HEK293 (cell line): ENCODE results near the gene BYSL.

Experiments
- CTCF ChIA-PET: fragments of 350-600 bp; formaldehyde crosslinking; extraction: SDS; loops from one replicate; lab custom pipeline; 2021; ENCODE audit warnings: antibody characterized with exemption; lab: Yijun Ruan, JAX
- POLR2A ChIA-PET: fragments of 300-600 bp; formaldehyde crosslinking; extraction: SDS; loops from one replicate; lab custom pipeline; 2020; ENCODE audit warnings: antibody characterized with exemption, inconsistent platforms; lab: Yijun Ruan, JAX
- H3K27ac ChIP-seq: fragments of 200-500 bp; sonication (Bioruptor generic); 2 replicates; pipeline ENCODE4 v1.5.1; 2014; ENCODE audit warnings: low read depth, low read length, control low read depth, inconsistent platforms; ENCODE audit errors: extremely low read depth
- H3K36me3 ChIP-seq, 2 experiments: fragments of 200-500 bp in 1 of 2; sonication (Bioruptor generic) in 1 of 2; 1 replicate in 1 of 2; 2 replicates in 1 of 2; pipeline ENCODE4 v1.5.1; 2014 to 2017; ENCODE audit warnings: inconsistent platforms in 2 of 2, low read length in 2 of 2; ENCODE audit not compliant: control insufficient read depth in 2 of 2, insufficient read depth in 1 of 2
- H3K4me1 ChIP-seq: fragments of 200-500 bp; sonication (Bioruptor generic); 2 replicates; pipeline ENCODE4 v1.5.1; 2014; ENCODE audit warnings: mild to moderate bottlenecking, low read length, inconsistent platforms; ENCODE audit not compliant: control insufficient read depth, insufficient read depth
- H3K4me3 ChIP-seq: 2 replicates; pipeline ENCODE4 v1.5.1; 2011; ENCODE audit warnings: low read depth, mild to moderate bottlenecking, control low read depth, low read length, moderate library complexity
- H3K9me3 ChIP-seq: fragments of 200-500 bp; sonication (Bioruptor generic); 2 replicates; pipeline ENCODE4 v1.5.1; 2014; ENCODE audit warnings: low read depth, low read length, inconsistent platforms; ENCODE audit not compliant: control insufficient read depth, insufficient read depth
- BCL11A ChIP-seq: fragments of 450-650 bp; formaldehyde crosslinking; IDR thresholded peaks from 2 replicates; pipeline ENCODE4 v1.5.1; 2016; ENCODE audit warnings: low read depth, missing biosample characterization, missing genetic modification characterization
- HIC1 ChIP-seq: fragments of 450-650 bp; formaldehyde crosslinking; IDR thresholded peaks from 2 replicates; pipeline ENCODE4 v1.5.1; 2016; ENCODE audit warnings: missing biosample characterization, missing genetic modification characterization
- HOXD13 ChIP-seq: sonication (generic); formaldehyde crosslinking; IDR thresholded peaks from 2 replicates; pipeline ENCODE4 v1.8.0; 2022; ENCODE audit warnings: missing genetic modification reagents, borderline replicate concordance
- INSM2 ChIP-seq: fragments of 450-650 bp; formaldehyde crosslinking; IDR thresholded peaks from 2 replicates; pipeline ENCODE4 v1.5.1; 2016; ENCODE audit warnings: missing biosample characterization, missing genetic modification characterization
- SALL2 ChIP-seq: fragments of 450-650 bp; formaldehyde crosslinking; IDR thresholded peaks from 2 replicates; pipeline ENCODE4 v1.5.0; 2017; ENCODE audit warnings: missing biosample characterization, mild to moderate bottlenecking, missing genetic modification characterization, borderline replicate concordance
- ZBTB10 ChIP-seq: fragments of 450-650 bp; formaldehyde crosslinking; IDR thresholded peaks from 2 replicates; pipeline ENCODE4 v1.5.1; 2016; ENCODE audit warnings: missing biosample characterization, missing genetic modification characterization
- ZBTB20 ChIP-seq: fragments of 450-650 bp; formaldehyde crosslinking; IDR thresholded peaks from 2 replicates; pipeline ENCODE4 v1.5.1; 2016; ENCODE audit warnings: missing biosample characterization, missing genetic modification characterization
- ZBTB7A ChIP-seq: fragments of 450-650 bp; formaldehyde crosslinking; IDR thresholded peaks from 2 replicates; pipeline ENCODE4 v1.5.1; 2016; ENCODE audit warnings: low read depth, missing biosample characterization, missing genetic modification characterization
- ZNF148 ChIP-seq: fragments of 450-650 bp; formaldehyde crosslinking; IDR thresholded peaks from 2 replicates; pipeline ENCODE4 v1.5.0; 2017; ENCODE audit warnings: missing biosample characterization, missing genetic modification characterization, borderline replicate concordance
- ZNF202 ChIP-seq: fragments of 450-650 bp; formaldehyde crosslinking; IDR thresholded peaks from 2 replicates; pipeline ENCODE4 v1.5.1; 2016; ENCODE audit warnings: missing biosample characterization, missing genetic modification characterization, borderline replicate concordance
- ZNF214 ChIP-seq: fragments of 450-650 bp; formaldehyde crosslinking; IDR thresholded peaks from 2 replicates; pipeline ENCODE4 v1.5.1; 2017; ENCODE audit warnings: missing biosample characterization, mild to moderate bottlenecking, missing genetic modification characterization, borderline replicate concordance
- ZNF248 ChIP-seq: fragments of 450-650 bp; formaldehyde crosslinking; IDR thresholded peaks from 2 replicates; pipeline ENCODE4 v1.5.1; 2017; ENCODE audit warnings: missing biosample characterization, missing genetic modification characterization
- ZNF366 ChIP-seq: fragments of 450-650 bp; formaldehyde crosslinking; conservative IDR thresholded peaks from 2 replicates; pipeline ENCODE4 v1.5.1; 2016; ENCODE audit warnings: missing biosample characterization, missing genetic modification characterization
- ZNF37A ChIP-seq: fragments of 450-650 bp; IDR thresholded peaks from 2 replicates; pipeline ENCODE4 v1.5.1; 2018; ENCODE audit warnings: missing biosample characterization, missing genetic modification characterization
- ZNF416 ChIP-seq: fragments of 450-650 bp; formaldehyde crosslinking; IDR thresholded peaks from 2 replicates; pipeline ENCODE4 v1.5.1; 2016; ENCODE audit warnings: missing biosample characterization, missing genetic modification characterization
- ZNF48 ChIP-seq: fragments of 450-650 bp; formaldehyde crosslinking; IDR thresholded peaks from 2 replicates; pipeline ENCODE4 v1.5.1; 2016; ENCODE audit warnings: missing biosample characterization, missing genetic modification characterization
- ZNF514 ChIP-seq: fragments of 450-650 bp; formaldehyde crosslinking; IDR thresholded peaks from 2 replicates; pipeline ENCODE4 v1.5.1; 2016; ENCODE audit warnings: missing biosample characterization, missing genetic modification characterization
- ZNF549 ChIP-seq: fragments of 450-650 bp; IDR thresholded peaks from 2 replicates; pipeline ENCODE4 v1.5.1; 2018; ENCODE audit warnings: missing biosample characterization, missing genetic modification characterization, mild to moderate bottlenecking, inconsistent platforms, moderate library complexity
- ZNF580 ChIP-seq: fragments of 450-650 bp; formaldehyde crosslinking; IDR thresholded peaks from 2 replicates; pipeline ENCODE4 v1.5.1; 2016; ENCODE audit warnings: missing biosample characterization, missing genetic modification characterization
- ZNF621 ChIP-seq: fragments of 450-650 bp; formaldehyde crosslinking; IDR thresholded peaks from 2 replicates; pipeline ENCODE4 v1.5.1; 2017; ENCODE audit warnings: missing biosample characterization, missing genetic modification characterization
- ZNF677 ChIP-seq: fragments of 450-650 bp; IDR thresholded peaks from 2 replicates; pipeline ENCODE4 v1.5.0; 2018; ENCODE audit warnings: missing biosample characterization, mild to moderate bottlenecking, missing genetic modification characterization, moderate library complexity
- ZNF747 ChIP-seq: fragments of 450-650 bp; formaldehyde crosslinking; IDR thresholded peaks from 2 replicates; pipeline ENCODE4 v1.5.1; 2016; ENCODE audit warnings: missing biosample characterization, missing genetic modification characterization
- ZSCAN23 ChIP-seq: fragments of 450-650 bp; formaldehyde crosslinking; IDR thresholded peaks from 2 replicates; pipeline ENCODE4 v1.5.1; 2016; ENCODE audit warnings: missing biosample characterization, missing genetic modification characterization
- ZSCAN30 ChIP-seq: fragments of 450-650 bp; IDR thresholded peaks from 2 replicates; pipeline ENCODE4 v1.5.1; 2018; ENCODE audit warnings: missing biosample characterization, mild to moderate bottlenecking, missing genetic modification characterization, moderate library complexity
- ZSCAN5A ChIP-seq: fragments of 450-650 bp; formaldehyde crosslinking; IDR thresholded peaks from 2 replicates; pipeline ENCODE4 v1.5.1; 2016; ENCODE audit warnings: missing biosample characterization, missing genetic modification characterization

BYSL gene

GRCh38 chr6:41884957-41885356, 36.3 kb upstream of the BYSL start:
- peaks cover 0 to 1% of the 10 kb centered on the region in 2 experiments; a peak in 1 of 3 replicates for H3K36me3 ChIP-seq
- ChIA-PET POLR2A (no interaction called here), CTCF (no interaction called here)
- no peaks in the 10 kb centered on the region for H3K9me3 ChIP-seq
- no peak for TF ChIP-seq ZNF549 (tag by site-specific recombination)
- TF ChIP-seq ZNF747 (tag by site-specific recombination): no peak
- TF ChIP-seq ZSCAN30: no peak
- TF ChIP-seq ZBTB20 (tag by site-specific recombination): no peak
- no peak for TF ChIP-seq ZNF514
- TF ChIP-seq ZNF366 (tag by site-specific recombination): no peak
- no peak for TF ChIP-seq ZNF202
- TF ChIP-seq BCL11A (tag by site-specific recombination): no peak
- no peak for TF ChIP-seq ZBTB7A (tag by site-specific recombination)
- no peak for TF ChIP-seq HIC1 (tag by site-specific recombination)
- no peak for TF ChIP-seq ZNF248 (tag by site-specific recombination)
- TF ChIP-seq ZSCAN23 (tag by site-specific recombination): no peak
- TF ChIP-seq ZNF580 (tag by site-specific recombination): no peak
- TF ChIP-seq ZNF214 (tag by site-specific recombination): no peak
- TF ChIP-seq ZBTB10 (tag by site-specific recombination): no peak
- no peak for TF ChIP-seq SALL2
- H3K4me1 ChIP-seq: no peaks in the 10 kb centered on the region
- no peak overlapping the region for H3K4me3 ChIP-seq
- H3K27ac ChIP-seq: no peak overlapping the region

GRCh38 chr6:41885930-41886329, 35.4 kb upstream of the BYSL start:
- H3K4me1 ChIP-seq: no peaks in the 10 kb centered on the region
- CTCF ChIA-PET: interaction anchor here (0.6 to 2.8 kb wide), 3 partner anchors 35 to 1652 kb away, joined by 3 to 11 read pairs (median 4); partner anchors contain the start of genes BYSL and MED20
- no peak overlapping the region for H3K27ac ChIP-seq
- no peaks in the 10 kb centered on the region for H3K9me3 ChIP-seq
- H3K4me3 ChIP-seq: no peak overlapping the region
- POLR2A ChIA-PET: interaction anchor here (1.1 kb wide), 1 partner anchor 9 kb away, joined by 11 read pairs; the partner anchor contains the start of gene USP49
- H3K36me3 ChIP-seq: peaks cover 0 to 4% of the 10 kb centered on the region in 2 experiments; a peak in 1 of 3 replicates
- TF ChIP-seq INSM2 (tag by site-specific recombination) (no peak), ZSCAN5A (tag by site-specific recombination) (no peak), ZNF677 (tag by site-specific recombination) (no peak), ZNF48 (tag by site-specific recombination) (no peak), ZNF148 (tag by site-specific recombination) (no peak), BCL11A (tag by site-specific recombination) (no peak), ZNF580 (tag by site-specific recombination) (no peak), ZNF37A (tag by site-specific recombination) (no peak), HOXD13 (no peak), ZNF416 (no peak), ZNF621 (tag by site-specific recombination) (no peak)
